CD4-positive, alpha-beta T cell treated with Interleukin-21 for 1 hour (primary cell): ENCODE data around the gene KBTBD4.
"Not testable (repeated sequence)": the region's sequence is repeated elsewhere in the genome, so short reads cannot be mapped to it uniquely, and the experiment has no call there.

Experiments
- DNase-seq: peaks from one replicate; pipeline ENCODE4 v3.0.0-alpha.2; 2020

The KBTBD4 gene

GRCh38 chr11:47558695-47559094 lies 20.1 kb downstream of the KBTBD4 start:
- no peak for DNase-seq

- DNase-seq, result not testable (repeated sequence)
Measured at GRCh38 chr11:47557004-47557403, 21.8 kb downstream of the KBTBD4 start.

GRCh38 chr11:47553406-47553743 lies 25.4 kb downstream of the KBTBD4 start:
- DNase-seq, result no peak

- peak; percentile 92 for DNase-seq
Measured at GRCh38 chr11:47552566-47553405, 26.0 kb downstream of the KBTBD4 start, which contains the start of gene CELF1. CELF1 (minus strand) TSS chr11:47553132; CDS start chr11:47499523, 53,609 bp downstream.

GRCh38 chr11:47552056-47552565 lies 26.7 kb downstream of the KBTBD4 start:
- peak; percentile 22 for DNase-seq

GRCh38 chr11:47551086-47551485 lies 27.7 kb downstream of the KBTBD4 start:
- peak; percentile 22 for DNase-seq

GRCh38 chr11:47550288-47551047 lies 28.3 kb downstream of the KBTBD4 start:
- DNase-seq, result peak; percentile 9

- not testable (repeated sequence) for DNase-seq
Measured at GRCh38 chr11:47546274-47546673, 32.5 kb downstream of the KBTBD4 start.

GRCh38 chr11:47545298-47545697 lies 33.5 kb downstream of the KBTBD4 start:
- DNase-seq, result no peak

- DNase-seq, result no peak
Measured at GRCh38 chr11:47541070-47541469, 37.7 kb downstream of the KBTBD4 start.

- DNase-seq, result no peak
Measured at GRCh38 chr11:47539681-47540039, 39.1 kb downstream of the KBTBD4 start.

GRCh38 chr11:47538741-47539565 lies 39.8 kb downstream of the KBTBD4 start:
- DNase-seq, result no peak

- no peak for DNase-seq
Measured at GRCh38 chr11:47536915-47537314, 41.9 kb downstream of the KBTBD4 start.

GRCh38 chr11:47534704-47535251 lies 44.0 kb downstream of the KBTBD4 start:
- DNase-seq, result no peak

GRCh38 chr11:47533690-47534151 lies 45.0 kb downstream of the KBTBD4 start:
- DNase-seq, result no peak

- DNase-seq, result no peak
Measured at GRCh38 chr11:47532597-47533213, 46.1 kb downstream of the KBTBD4 start.

GRCh38 chr11:47531666-47532065 lies 47.1 kb downstream of the KBTBD4 start:
- no peak for DNase-seq

GRCh38 chr11:47530721-47531120 lies 48.0 kb downstream of the KBTBD4 start:
- DNase-seq, result not testable (repeated sequence)

GRCh38 chr11:47529951-47530350 lies 48.8 kb downstream of the KBTBD4 start:
- no peak for DNase-seq

GRCh38 chr11:47527186-47527585 lies 51.6 kb downstream of the KBTBD4 start:
- no peak for DNase-seq

- not testable (repeated sequence) for DNase-seq
Measured at GRCh38 chr11:47526032-47526431, 52.7 kb downstream of the KBTBD4 start.

GRCh38 chr11:47524291-47524874 lies 54.4 kb downstream of the KBTBD4 start:
- peak; percentile 5 for DNase-seq
